ENCODE measurements around the gene ZCCHC24. TPM values are rescaled to one million over a fixed set of nuclear protein-coding genes. Genes with fewer than 3 reads are reported as not detected.

ZCCHC24 gene
- total and polyA plus RNA-seq, 2 donors (not counting 3 experiments of a cell fraction or from before 2014, with no cell fraction given), result 5.2 to 8.4 TPM

DNA sequence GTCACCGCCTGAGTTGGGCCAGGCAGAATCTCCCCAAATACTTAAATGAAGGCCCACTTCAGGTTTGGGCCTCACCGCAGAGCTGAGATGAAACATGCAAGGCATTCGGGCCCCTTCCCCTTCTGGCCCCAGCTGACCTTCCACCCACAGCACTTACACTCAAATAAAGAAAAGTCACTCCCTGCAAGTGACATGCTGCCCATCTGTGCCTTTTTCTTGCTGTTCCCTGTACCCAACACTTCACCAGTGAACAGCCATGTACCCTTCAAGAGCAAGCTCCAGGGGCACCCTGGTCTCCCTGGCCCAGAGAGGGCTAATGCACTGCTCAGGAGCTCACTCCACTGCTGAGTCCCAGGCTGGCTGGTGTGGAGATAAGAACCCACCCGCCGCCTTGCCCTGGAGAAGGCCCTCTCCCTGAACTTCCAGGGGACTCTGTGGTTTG, 40.7 kb downstream of the ZCCHC24 start:
- H3K9me3 ChIP-seq (replicated peaks; ENCODE audit: control insufficient read depth, insufficient read depth, low read length), result no peaks in the 10 kb centered on the region
- H3K27ac ChIP-seq (ENCODE audit: insufficient read depth, low read depth, low read length), result no peak overlapping the region
- no peaks in the 10 kb centered on the region for H4K20me1 ChIP-seq (replicated peaks; ENCODE audit: control insufficient read depth, extremely low read depth, insufficient read depth, low read length)
- dilution Hi-C loops (cut with MboI; ENCODE audit: extremely low pct_ligation_motif_present, low sequenced_read_pairs), result no loop called here
- intact Hi-C loops (cut with micrococcal nuclease), result loop anchor here (5.0 kb wide), 1 partner anchor 57 kb away; the partner anchor contains the start of gene PPIF
- peaks cover 17% of the 10 kb centered on the region for H3K4me1 ChIP-seq (ENCODE audit: control insufficient read depth, extremely low read depth, insufficient read depth, low read length)
- H3K27me3 ChIP-seq (ENCODE audit: control insufficient read depth in 2 of 2, insufficient read depth in 2 of 2, low read length in 2 of 2), result no peaks in the 10 kb centered on the region
- DNase-seq (ENCODE audit: low read depth, low spot score) (no peak), FAIRE-seq (no peak)
- CTCF ChIA-PET, result interaction anchor here (0.7 to 1.0 kb wide), 3 partner anchors 30 to 63 kb away, joined by 3 to 6 read pairs (median 3); no protein-coding TSS in a partner anchor
- TF ChIP-seq MYC (IDR thresholded peaks at IDR 0.05; ENCODE audit: low read depth, low read length), result no peak
- no peak for TF ChIP-seq JUN (IDR thresholded peaks at IDR 0.05; ENCODE audit: borderline replicate concordance, insufficient read depth, insufficient read length, low read depth)
- no peak for TF ChIP-seq MAX (IDR thresholded peaks at IDR 0.05; ENCODE audit: insufficient read depth, insufficient read length)
- no peak for TF ChIP-seq POLR2A (IDR thresholded peaks at IDR 0.05; ENCODE audit: low read depth, low read length)
- TF ChIP-seq, protein P1, sequence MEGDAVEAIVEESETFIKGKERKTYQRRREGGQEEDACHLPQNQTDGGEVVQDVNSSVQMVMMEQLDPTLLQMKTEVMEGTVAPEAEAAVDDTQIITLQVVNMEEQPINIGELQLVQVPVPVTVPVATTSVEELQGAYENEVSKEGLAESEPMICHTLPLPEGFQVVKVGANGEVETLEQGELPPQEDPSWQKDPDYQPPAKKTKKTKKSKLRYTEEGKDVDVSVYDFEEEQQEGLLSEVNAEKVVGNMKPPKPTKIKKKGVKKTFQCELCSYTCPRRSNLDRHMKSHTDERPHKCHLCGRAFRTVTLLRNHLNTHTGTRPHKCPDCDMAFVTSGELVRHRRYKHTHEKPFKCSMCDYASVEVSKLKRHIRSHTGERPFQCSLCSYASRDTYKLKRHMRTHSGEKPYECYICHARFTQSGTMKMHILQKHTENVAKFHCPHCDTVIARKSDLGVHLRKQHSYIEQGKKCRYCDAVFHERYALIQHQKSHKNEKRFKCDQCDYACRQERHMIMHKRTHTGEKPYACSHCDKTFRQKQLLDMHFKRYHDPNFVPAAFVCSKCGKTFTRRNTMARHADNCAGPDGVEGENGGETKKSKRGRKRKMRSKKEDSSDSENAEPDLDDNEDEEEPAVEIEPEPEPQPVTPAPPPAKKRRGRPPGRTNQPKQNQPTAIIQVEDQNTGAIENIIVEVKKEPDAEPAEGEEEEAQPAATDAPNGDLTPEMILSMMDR (IDR thresholded peaks at IDR 0.05; ENCODE audit: extremely low read depth in 1 of 2, insufficient read depth in 1 of 2, low read depth in 1 of 2, low read length in 2 of 2), result no peak
- TF ChIP-seq FOS (IDR thresholded peaks at IDR 0.05; ENCODE audit: borderline replicate concordance, insufficient read depth, low read length), result no peak
- TF ChIP-seq POLR2AphosphoS5 (IDR thresholded peaks at IDR 0.05; ENCODE audit: insufficient read depth, low read depth, low read length), result no peak
- TF ChIP-seq EZH2 (IDR thresholded peaks at IDR 0.05; ENCODE audit: borderline replicate concordance, low read depth, low read length, severe bottlenecking), result no peak
- TF ChIP-seq GATA2 (IDR thresholded peaks at IDR 0.05; ENCODE audit: insufficient read depth, insufficient read length, low read depth, low read length), result no peak
- BruUV-seq (replicated peaks), result no TSS peak
- no peaks in the 10 kb centered on the region for H3K79me2 ChIP-seq (ENCODE audit: control insufficient read depth, insufficient read depth, low read length)
- POLR2A ChIA-PET, result no interaction called here
- no peak overlapping the region for H3K4me2 ChIP-seq (ENCODE audit: insufficient read depth, low read length)
- no peaks in the 10 kb centered on the region for H3K9me1 ChIP-seq (replicated peaks; ENCODE audit: control insufficient read depth, extremely low read depth, insufficient read depth, low read length)
- H3K36me3 ChIP-seq (ENCODE audit: control insufficient read depth in 2 of 2, extremely low read depth in 1 of 2, insufficient read depth in 2 of 2, low read length in 2 of 2), result no peaks in the 10 kb centered on the region
- no peak overlapping the region for H2AFZ ChIP-seq (ENCODE audit: low read depth, low read length)
- H3K9ac ChIP-seq (replicated peaks; ENCODE audit: extremely low read depth, insufficient read depth, low read length), result no peak overlapping the region
- no peak overlapping the region for H3K4me3 ChIP-seq (replicated peaks in 1 of 3; ENCODE audit: insufficient read depth in 1 of 3, low read depth in 1 of 3, low read length in 3 of 3)

Data from endothelial cell of umbilical vein (primary cell).